GM12878 (cell line): Measurements from ENCODE around the gene OR2W1. TPM values are rescaled to one million over a fixed set of nuclear protein-coding genes. Genes with fewer than 3 reads are reported as not detected.

Experiments used
- ATAC-seq: fragments of 200-7000 bp; cut with Tn5 transposase; 3 replicates; pipeline ENCODE4 v1.9.1; 2020; ENCODE audit warnings: mild to moderate bottlenecking, moderate library complexity
- BruUV-seq: library from RNA; stranded (reverse); fragments of 400-500 nt; replicated peaks from 2 replicates; lab custom pipeline; 2021; lab: Mats Ljungman, UMichigan
- CTCF ChIA-PET: fragments of 300-600 bp; sonication (Branson Sonifier 250); formaldehyde crosslinking; extraction: SDS; loops from one replicate; lab custom pipeline; 2021; ENCODE audit warnings: inconsistent platforms; lab: Yijun Ruan, JAX
- POLR2A ChIA-PET: fragments of 350-600 bp; formaldehyde crosslinking; extraction: SDS; loops from one replicate; lab custom pipeline; 2021; ENCODE audit warnings: inconsistent platforms; lab: Charles Lee
- RAD21 ChIA-PET: fragments of 300-600 bp; sonication (Branson Sonifier 250); formaldehyde crosslinking; loops from one replicate; lab custom pipeline; 2023; ENCODE audit warnings: antibody characterized with exemption; ENCODE audit not compliant: unreplicated experiment; lab: Charles Lee
- SMC1A ChIA-PET: fragments of 300-600 bp; sonication (Branson Sonifier 250); formaldehyde crosslinking; loops from one replicate; lab custom pipeline; 2023; ENCODE audit not compliant: unreplicated experiment, uncharacterized antibody; lab: Charles Lee
- DNase-seq: peaks from one replicate; pipeline ENCODE4 v3.0.0-alpha.2; 2011; ENCODE audit warnings: low read depth, low spot score
- FAIRE-seq: peaks from 3 replicates; lab custom pipeline; 2011; peaks lifted over from hg19 to GRCh38; lab: Jason Lieb, UNC
- H2AFZ ChIP-seq: 2 replicates; pipeline ENCODE4 v1.6.0; 2011; ENCODE audit warnings: low read depth, low read length, control low read depth; ENCODE audit not compliant: control insufficient read depth
- H3K27ac ChIP-seq: 2 replicates; pipeline ENCODE4 v1.5.1; 2011; ENCODE audit warnings: control low read depth; ENCODE audit not compliant: control insufficient read depth, insufficient read depth
- H3K27me3 ChIP-seq, 2 experiments: replicated peaks in 1 of 2; 2 replicates each; pipeline versions ENCODE4 v1.6.0 to v1.6.1; 2011; ENCODE audit warnings: low read length in 1 of 2; ENCODE audit not compliant: control insufficient read depth in 2 of 2, insufficient read depth in 2 of 2
- H3K36me3 ChIP-seq, 2 experiments: 2 replicates each; pipeline ENCODE4 v1.5.1; 2011; ENCODE audit warnings: low read length in 1 of 2; ENCODE audit not compliant: control insufficient read depth in 2 of 2, insufficient read depth in 2 of 2
- H3K4me1 ChIP-seq: 2 replicates; pipeline ENCODE4 v1.6.1; 2011; ENCODE audit warnings: mild to moderate bottlenecking, low read length, moderate library complexity, mixed read lengths; ENCODE audit not compliant: control insufficient read depth, insufficient read depth
- H3K4me2 ChIP-seq: 2 replicates; pipeline ENCODE4 v1.6.0; 2011; ENCODE audit warnings: control low read depth; ENCODE audit not compliant: control insufficient read depth, insufficient read depth
- H3K4me3 ChIP-seq: fragments of 200-600 bp; sonication (generic); 2 replicates; pipeline ENCODE4 v1.5.1; 2016
- H3K79me2 ChIP-seq: 2 replicates; pipeline ENCODE4 v1.6.0; 2011; ENCODE audit warnings: low read length; ENCODE audit not compliant: control insufficient read depth, insufficient read depth
- H3K9ac ChIP-seq: 2 replicates; pipeline ENCODE4 v1.8.0; 2011; ENCODE audit warnings: low read length, control low read depth, mixed read lengths; ENCODE audit not compliant: control insufficient read depth, insufficient read depth
- H3K9me3 ChIP-seq: replicated peaks from 3 replicates; pipeline ENCODE4 v1.5.1; 2011; ENCODE audit warnings: mild to moderate bottlenecking, low read length; ENCODE audit not compliant: control insufficient read depth, insufficient read depth
- H4K20me1 ChIP-seq: 2 replicates; pipeline ENCODE4 v1.6.0; 2011; ENCODE audit not compliant: control insufficient read depth, insufficient read depth
- IKZF1 ChIP-seq: fragments of 450-650 bp; conservative IDR thresholded peaks from 2 replicates; pipeline ENCODE4 v1.6.1; 2017; ENCODE audit warnings: antibody characterized with exemption, mild to moderate bottlenecking
- POLR2AphosphoS2 ChIP-seq: IDR thresholded peaks from 2 replicates; pipeline ENCODE4 v1.6.1; 2011; ENCODE audit warnings: low read depth, mild to moderate bottlenecking, low read length, improper control_type of control experiment, moderate library complexity
- SMC3 ChIP-seq: IDR thresholded peaks from 2 replicates; pipeline ENCODE4 v1.6.1; 2011; ENCODE audit warnings: low read length, improper control_type of control experiment, borderline replicate concordance
- SUPT20H ChIP-seq: IDR thresholded peaks from 2 replicates; pipeline ENCODE4 v1.6.1; 2011; ENCODE audit warnings: low read depth, mild to moderate bottlenecking, low read length, moderate library complexity, borderline replicate concordance; ENCODE audit not compliant: control insufficient read depth
- WGBS: methylation state at CpG from one replicate; pipeline ENCODE4 v1.1.6; 2016; ENCODE audit warnings: low lambda C conversion rate; ENCODE audit not compliant: insufficient replicate concordance, insufficient coverage; ENCODE audit errors: missing lambda C conversion rate; 5-methylcytosine and 5-hydroxymethylcytosine counted together
- in situ Hi-C: fragments of 300-500 bp; cut with MboI; formaldehyde crosslinking; loops from 9 replicates; pipeline ENCODE4 v1.14.3; 2018; ENCODE audit warnings: mixed read lengths
- intact Hi-C: fragments of 100-400 bp; cut with micrococcal nuclease; formaldehyde crosslinking; loops from one replicate; pipeline ENCODE4 v1.14.2; 2022; ENCODE audit not compliant: unreplicated experiment
- polyA plus RNA-seq, 11 experiments: library from polyadenylated mRNA; depleted of rRNA in 4 of 11; unstranded in 6 of 11; stranded (reverse) in 5 of 11; fragments of >200 nt; fragmentation: Nextera tagmentation in 4 of 11; fragmentation: Illumina TruSeq in 1 of 11; extraction: Ambion mirVana in 4 of 11; extraction: Trizol in 1 of 11; gene quantifications; 1 replicate in 1 of 11; 2 replicates in 10 of 11; pipeline versions ENCODE4 v1.2.1 to v1.2.3, GENCODE V29; 2011 to 2016; ENCODE audit warnings: inconsistent platforms in 2 of 11, missing spikeins in 2 of 11, low read depth in 1 of 11
- total RNA-seq, 4 experiments: library from RNA; depleted of rRNA in 3 of 4; stranded (reverse); fragments of >200 nt in 3 of 4; fragmentation: Illumina TruSeq in 1 of 4; extraction: Trizol in 1 of 4; gene quantifications; 2 replicates each; pipeline versions ENCODE4 v1.2.1 to v1.2.3, GENCODE V29; 2013 to 2021
- TF ChIP-seq, protein P1 (sequence below): fragments of 450-650 bp; IDR thresholded peaks from 2 replicates; pipeline ENCODE4 v1.6.1; 2016; ENCODE audit warnings: mild to moderate bottlenecking, moderate library complexity, borderline replicate concordance

The OR2W1 gene
- total and polyA plus RNA-seq, 10 of the 15 experiments (the other 5 are each of a cell fraction or from before 2014, with no cell fraction given) = not detected

DNA sequence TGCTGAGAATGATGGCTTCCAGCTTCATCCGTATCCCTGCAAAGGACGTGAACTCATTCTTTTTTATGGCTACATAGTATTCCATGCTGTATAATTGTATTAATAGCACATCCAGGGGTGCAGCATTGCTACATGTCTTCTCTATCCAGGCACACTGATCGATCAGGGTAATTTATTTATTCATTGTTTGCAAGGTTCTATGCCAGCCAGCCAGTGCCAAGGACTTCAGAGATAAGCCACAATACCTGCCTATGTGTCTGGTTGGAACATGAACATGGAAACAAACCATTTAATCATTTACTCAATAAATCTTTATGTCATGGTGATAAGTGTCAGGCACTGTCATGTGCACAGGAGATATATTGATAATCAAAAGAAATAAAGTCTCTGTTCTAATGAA lies 48.0 kb upstream of the OR2W1 start (continued):
- TF ChIP-seq, protein P1, sequence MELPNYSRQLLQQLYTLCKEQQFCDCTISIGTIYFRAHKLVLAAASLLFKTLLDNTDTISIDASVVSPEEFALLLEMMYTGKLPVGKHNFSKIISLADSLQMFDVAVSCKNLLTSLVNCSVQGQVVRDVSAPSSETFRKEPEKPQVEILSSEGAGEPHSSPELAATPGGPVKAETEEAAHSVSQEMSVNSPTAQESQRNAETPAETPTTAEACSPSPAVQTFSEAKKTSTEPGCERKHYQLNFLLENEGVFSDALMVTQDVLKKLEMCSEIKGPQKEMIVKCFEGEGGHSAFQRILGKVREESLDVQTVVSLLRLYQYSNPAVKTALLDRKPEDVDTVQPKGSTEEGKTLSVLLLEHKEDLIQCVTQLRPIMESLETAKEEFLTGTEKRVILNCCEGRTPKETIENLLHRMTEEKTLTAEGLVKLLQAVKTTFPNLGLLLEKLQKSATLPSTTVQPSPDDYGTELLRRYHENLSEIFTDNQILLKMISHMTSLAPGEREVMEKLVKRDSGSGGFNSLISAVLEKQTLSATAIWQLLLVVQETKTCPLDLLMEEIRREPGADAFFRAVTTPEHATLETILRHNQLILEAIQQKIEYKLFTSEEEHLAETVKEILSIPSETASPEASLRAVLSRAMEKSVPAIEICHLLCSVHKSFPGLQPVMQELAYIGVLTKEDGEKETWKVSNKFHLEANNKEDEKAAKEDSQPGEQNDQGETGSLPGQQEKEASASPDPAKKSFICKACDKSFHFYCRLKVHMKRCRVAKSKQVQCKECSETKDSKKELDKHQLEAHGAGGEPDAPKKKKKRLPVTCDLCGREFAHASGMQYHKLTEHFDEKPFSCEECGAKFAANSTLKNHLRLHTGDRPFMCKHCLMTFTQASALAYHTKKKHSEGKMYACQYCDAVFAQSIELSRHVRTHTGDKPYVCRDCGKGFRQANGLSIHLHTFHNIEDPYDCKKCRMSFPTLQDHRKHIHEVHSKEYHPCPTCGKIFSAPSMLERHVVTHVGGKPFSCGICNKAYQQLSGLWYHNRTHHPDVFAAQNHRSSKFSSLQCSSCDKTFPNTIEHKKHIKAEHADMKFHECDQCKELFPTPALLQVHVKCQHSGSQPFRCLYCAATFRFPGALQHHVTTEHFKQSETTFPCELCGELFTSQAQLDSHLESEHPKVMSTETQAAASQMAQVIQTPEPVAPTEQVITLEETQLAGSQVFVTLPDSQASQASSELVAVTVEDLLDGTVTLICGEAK = no peak
- TF ChIP-seq SUPT20H = no peak
- TF ChIP-seq, all 136 proteins: peak for 0

DNA sequence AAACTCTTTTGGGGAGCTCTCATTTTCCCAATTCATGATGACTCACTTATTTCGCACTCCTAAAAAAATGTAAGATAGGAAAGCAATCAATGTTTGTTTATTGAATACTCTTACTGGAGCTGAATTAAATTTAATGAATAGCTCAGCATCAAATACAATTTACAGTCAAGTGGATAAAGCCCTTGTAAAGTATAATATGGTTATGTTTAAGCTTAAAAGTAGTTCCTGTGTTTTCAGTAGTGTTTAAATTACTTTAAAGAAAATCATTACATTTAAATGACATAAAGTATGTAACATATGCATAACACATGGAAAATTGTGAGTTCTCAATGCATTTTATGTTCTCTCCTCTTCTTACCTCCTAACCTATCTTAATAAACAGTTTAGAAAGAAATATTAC lies 42.2 kb upstream of the OR2W1 start, which contains the start of gene OR2B3:
OR2B3 (minus strand) TSS at position 101 of the 400 bp plus-strand sequence; CDS start at position 36, 65 bp downstream.
- BruUV-seq = no TSS peak

More for the DNA sequence above, 42.2 kb upstream of the OR2W1 start, which contains the start of gene OR2B3:
- TF ChIP-seq POLR2AphosphoS2 (no peak), IKZF1 (no peak), SMC3 (no peak)
- TF ChIP-seq, all 136 proteins: peak for 0
- Histone ChIP-seq H3K4me2 (no peak within 1 kb of the TSS), H3K9me3 (no peaks in the 10 kb centered on the region), H4K20me1 (no peaks in the 10 kb centered on the region), H3K4me1 (no peaks in the 10 kb centered on the region), H3K27ac (no peak within 1 kb of the TSS), H2AFZ (no peak within 1 kb of the TSS), H3K79me2 (no peaks in the 10 kb centered on the region), H3K27me3 (no peaks in the 10 kb centered on the region), H3K36me3 (no peaks in the 10 kb centered on the region), H3K4me3 (no peak within 1 kb of the TSS), H3K9ac (no peak within 1 kb of the TSS)
- CTCF ChIA-PET = no interaction called here
- in situ Hi-C loops (no loop called here), intact Hi-C loops (no loop called here)
- RAD21 ChIA-PET = no interaction called here
- 89% methylated on average over 1 of the region's 1 CpG for WGBS
- ATAC-seq (no peak), DNase-seq (no peak), FAIRE-seq (no peak)
- SMC1A ChIA-PET = no interaction called here
- POLR2A ChIA-PET = no interaction called here
